Small intestine (tissue), 7 donors: ENCODE measurements around the gene OR9A4. TPM values are rescaled to one million over a fixed set of nuclear protein-coding genes. Genes with fewer than 3 reads are reported as not detected.

Experiments
- DNase-seq, 2 donors: peaks; one replicate each; pipeline versions ENCODE4 v3.0.0 to v3.0.0-alpha.2; 2013
- FAIRE-seq: peaks from 2 replicates; lab custom pipeline; 2012; peaks lifted over from hg19 to GRCh38; lab: Jason Lieb, UNC
- H3K27ac ChIP-seq, 3 donors: one replicate each; pipeline ENCODE4 v1.5.1; 2013; ENCODE audit warnings: low read length in 2 of 3, mild to moderate bottlenecking in 2 of 3, control low read depth in 1 of 3, inconsistent platforms in 1 of 3, low read depth in 1 of 3, moderate library complexity in 1 of 3
- H3K27me3 ChIP-seq, 3 donors: one replicate each; pipeline ENCODE4 v1.6.1; 2013; ENCODE audit warnings: low read length in 3 of 3, inconsistent platforms in 1 of 3; ENCODE audit not compliant: control insufficient read depth in 3 of 3, insufficient read depth in 3 of 3
- H3K36me3 ChIP-seq, 3 donors: one replicate each; pipeline ENCODE4 v1.6.1; 2013; ENCODE audit warnings: low read length in 3 of 3, inconsistent platforms in 1 of 3, low read depth in 1 of 3, mild to moderate bottlenecking in 1 of 3, moderate library complexity in 1 of 3; ENCODE audit not compliant: control insufficient read depth in 3 of 3, insufficient read depth in 2 of 3
- H3K4me1 ChIP-seq, 3 donors: one replicate each; pipeline ENCODE4 v1.6.1; 2013; ENCODE audit warnings: low read length in 2 of 3, inconsistent platforms in 1 of 3, low read depth in 1 of 3, mild to moderate bottlenecking in 1 of 3, moderate library complexity in 1 of 3; ENCODE audit not compliant: control insufficient read depth in 3 of 3, insufficient read depth in 2 of 3
- H3K4me3 ChIP-seq, 3 donors: one replicate each; pipeline ENCODE4 v1.5.1; 2013; ENCODE audit warnings: low read length in 3 of 3, control low read depth in 1 of 3, inconsistent platforms in 1 of 3, low read depth in 1 of 3, mild to moderate bottlenecking in 1 of 3, moderate library complexity in 1 of 3
- H3K9me3 ChIP-seq, 2 donors: one replicate each; pipeline ENCODE4 v1.6.1; 2013; ENCODE audit warnings: low read depth in 1 of 2, low read length in 1 of 2; ENCODE audit not compliant: control insufficient read depth in 2 of 2, insufficient read depth in 1 of 2
- WGBS, 3 donors: extraction: QIAGEN DNeasy Blood & Tissue Kit; methylation state at CpG; one replicate each; pipeline ENCODE4 v1.1.7; 2013; 5-methylcytosine and 5-hydroxymethylcytosine counted together
- polyA plus RNA-seq, 4 donors: library from polyadenylated mRNA; stranded (reverse) in 3 of 4; unstranded in 1 of 4; fragments of 200-250 nt in 3 of 4; fragments of 120-200 nt in 1 of 4; gene quantifications; one replicate each; pipeline versions ENCODE4 v1.2.1 to v1.2.3, GENCODE V29; 2013
- donor health status: healthy with polysubstance abuse.
- donor health status: control.
- donor health status: control.
- donor health status: Bipolar disorder and iron deficiency.
- donor health status: healthy.

The OR9A4 gene
- polyA plus RNA-seq, 4 donors = not detected

- no peaks in the 10 kb centered on the region for H3K4me1 ChIP-seq
- H3K4me3 ChIP-seq = no peak overlapping the region
- FAIRE-seq = no peak
- H3K27me3 ChIP-seq = no peaks in the 10 kb centered on the region
- no peaks in the 10 kb centered on the region for H3K36me3 ChIP-seq
- no peak for DNase-seq
- H3K9me3 ChIP-seq = no peaks in the 10 kb centered on the region
- 68 to 85% (median 76%) methylated on average over 2 of the region's 2 CpGs for WGBS, 3 donors
- no peak overlapping the region for H3K27ac ChIP-seq
These were observed 12.1 kb downstream of the OR9A4 start for GRCh38 chr7:141928146-141928844.

GRCh38 chr7:141928845-141929195 is 12.6 kb downstream of the OR9A4 start:
- FAIRE-seq (no peak), DNase-seq (no peak)
- H3K4me1 ChIP-seq = no peaks in the 10 kb centered on the region
- H3K4me3 ChIP-seq = no peak overlapping the region
- 83 to 91% (median 87%) methylated on average over 3 of the region's 3 CpGs for WGBS, 3 donors
- H3K27me3 ChIP-seq = no peaks in the 10 kb centered on the region
- no peak overlapping the region for H3K27ac ChIP-seq
- H3K9me3 ChIP-seq = no peaks in the 10 kb centered on the region
- no peaks in the 10 kb centered on the region for H3K36me3 ChIP-seq

- 83 to 91% (median 88%) methylated on average over 5 of the region's 5 CpGs for WGBS, 3 donors
- H3K27ac ChIP-seq = no peak overlapping the region
- H3K9me3 ChIP-seq = no peaks in the 10 kb centered on the region
- H3K4me3 ChIP-seq = no peak overlapping the region
- H3K27me3 ChIP-seq = no peaks in the 10 kb centered on the region
- H3K4me1 ChIP-seq = no peaks in the 10 kb centered on the region
- DNase-seq (no peak), FAIRE-seq (no peak)
- H3K36me3 ChIP-seq = no peaks in the 10 kb centered on the region
These were observed 14.0 kb downstream of the OR9A4 start for GRCh38 chr7:141930211-141930610.

- FAIRE-seq = no peak
- H3K36me3 ChIP-seq = no peaks in the 10 kb centered on the region
- H3K4me3 ChIP-seq = no peak overlapping the region
- H3K27me3 ChIP-seq = no peaks in the 10 kb centered on the region
- WGBS, 3 donors = 86 to 94% (median 88%) methylated on average over 3 of the region's 3 CpGs
- no peak for DNase-seq
- peaks cover 0 to 10% of the 10 kb centered on the region in 2 donors for H3K9me3 ChIP-seq
- no peak overlapping the region for H3K27ac ChIP-seq
- H3K4me1 ChIP-seq = no peaks in the 10 kb centered on the region
These were observed 24.9 kb downstream of the OR9A4 start for GRCh38 chr7:141941075-141941474.

GRCh38 chr7:141943846-141944245 is 27.6 kb downstream of the OR9A4 start:
- no peak overlapping the region for H3K4me3 ChIP-seq
- H3K36me3 ChIP-seq = no peaks in the 10 kb centered on the region
- WGBS, 3 donors = 64 to 84% (median 77%) methylated on average over 1 of the region's 1 CpG
- H3K27ac ChIP-seq = no peak overlapping the region
- no peak for DNase-seq
- no peaks in the 10 kb centered on the region for H3K27me3 ChIP-seq
- FAIRE-seq = no peak
- peaks cover 0 to 3% of the 10 kb centered on the region in 2 donors for H3K9me3 ChIP-seq
- no peaks in the 10 kb centered on the region for H3K4me1 ChIP-seq

GRCh38 chr7:141944811-141945210 is 28.6 kb downstream of the OR9A4 start:
- Histone ChIP-seq H3K27me3 (no peaks in the 10 kb centered on the region), H3K36me3 (no peaks in the 10 kb centered on the region), H3K4me3 (no peak overlapping the region), H3K27ac (no peak overlapping the region), H3K4me1 (no peaks in the 10 kb centered on the region), H3K9me3 (peaks cover 0 to 3% of the 10 kb centered on the region in 2 donors)
- DNase-seq (no peak), FAIRE-seq (no peak)
- WGBS, 3 donors = 82 to 87% (median 84%) methylated on average over 3 of the region's 3 CpGs

GRCh38 chr7:141945356-141945755 is 29.2 kb downstream of the OR9A4 start:
- no peak for DNase-seq
- Histone ChIP-seq H3K9me3 (peaks cover 0 to 3% of the 10 kb centered on the region in 2 donors), H3K36me3 (no peaks in the 10 kb centered on the region), H3K4me3 (no peak overlapping the region), H3K27me3 (no peaks in the 10 kb centered on the region), H3K4me1 (no peaks in the 10 kb centered on the region), H3K27ac (no peak overlapping the region)
- no peak for FAIRE-seq
- 63 to 77% (median 64%) methylated on average over 3 of the region's 3 CpGs for WGBS, 3 donors

GRCh38 chr7:141946796-141947195 is 30.6 kb downstream of the OR9A4 start, which contains the start of gene CLEC5A:
Gene CLEC5A, minus strand, starts transcription at chr7:141946974. Its CDS starts 682 bp downstream, at chr7:141946292.
- 71 to 92% (median 73%) methylated on average over 3 of the region's 3 CpGs for WGBS, 3 donors
- H3K4me3 ChIP-seq = no peak within 1 kb of the TSS
- H3K27ac ChIP-seq = no peak within 1 kb of the TSS
- FAIRE-seq (no peak), DNase-seq (no peak)
- H3K36me3 ChIP-seq = no peaks in the 10 kb centered on the region
- H3K4me1 ChIP-seq = no peaks in the 10 kb centered on the region
- H3K27me3 ChIP-seq = no peaks in the 10 kb centered on the region
- no peaks in the 10 kb centered on the region for H3K9me3 ChIP-seq

GRCh38 chr7:141949021-141949420 is 32.8 kb downstream of the OR9A4 start:
- FAIRE-seq (no peak), DNase-seq (no peak)
- WGBS, 3 donors = 77 to 83% (median 82%) methylated on average over 2 of the region's 2 CpGs
- no peaks in the 10 kb centered on the region for H3K36me3 ChIP-seq
- H3K4me1 ChIP-seq = no peaks in the 10 kb centered on the region
- H3K9me3 ChIP-seq = no peaks in the 10 kb centered on the region
- H3K27ac ChIP-seq = no peak overlapping the region
- H3K27me3 ChIP-seq = no peaks in the 10 kb centered on the region
- no peak overlapping the region for H3K4me3 ChIP-seq
